Stimulated activated CD8-positive, alpha-beta memory T cell treated with anti-CD3 and anti-CD28 coated beads, Interleukin-7, amount 100 ng/mL, for 4 hours (primary cell): ENCODE results near the gene PRDX5.

Source experiments
- DNase-seq, 2 donors: peaks; one replicate each; pipeline ENCODE4 v3.0.0-alpha.2; 2020; ENCODE audit warnings: low read depth in 2 of 2

Gene PRDX5

GRCh38 chr11:64362339-64362738 is 44.4 kb downstream of the PRDX5 start:
- no peak for DNase-seq

- no peak for DNase-seq
Measured at GRCh38 chr11:64364435-64364834, 46.5 kb downstream of the PRDX5 start.

DNA sequence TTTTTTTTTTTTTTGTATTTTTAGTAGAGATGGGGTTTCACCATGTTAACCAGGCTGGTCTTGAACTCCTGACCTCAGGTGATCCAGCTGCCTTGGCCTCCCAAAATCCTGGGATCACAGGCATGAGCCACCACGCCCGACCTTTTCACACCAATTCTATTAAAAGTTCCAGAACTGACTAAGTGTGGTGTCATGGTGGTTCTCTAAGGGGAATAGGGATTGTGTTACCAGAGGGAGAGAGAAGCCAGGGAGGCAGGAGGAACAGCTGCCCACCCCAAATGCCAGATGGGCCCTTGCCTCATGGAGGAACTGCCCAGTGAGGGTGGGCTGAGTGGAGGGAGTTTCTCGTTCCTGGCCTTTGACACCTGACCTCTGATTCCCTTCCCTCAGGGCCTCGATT is 47.0 kb downstream of the PRDX5 start:
- DNase-seq: no peak

DNA sequence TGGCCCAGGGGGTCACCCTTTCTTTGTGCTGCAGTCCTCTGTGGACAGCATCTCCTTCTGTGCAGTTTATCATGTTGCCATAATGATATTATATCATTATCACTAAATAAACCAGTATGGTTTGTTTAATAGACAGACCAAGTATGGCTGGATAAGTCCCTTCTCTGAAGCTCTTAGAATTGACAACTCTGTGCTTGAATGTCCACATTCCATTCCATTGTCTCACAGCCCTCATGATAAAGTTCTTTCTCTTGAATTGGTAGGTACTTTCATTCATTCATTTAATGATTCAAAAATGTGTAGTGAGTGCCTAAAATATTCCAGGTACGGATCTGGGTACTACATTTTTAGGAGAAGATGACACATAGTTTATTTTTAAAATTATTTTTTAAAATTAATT is 48.8 kb downstream of the PRDX5 start:
- DNase-seq: no peak

DNA sequence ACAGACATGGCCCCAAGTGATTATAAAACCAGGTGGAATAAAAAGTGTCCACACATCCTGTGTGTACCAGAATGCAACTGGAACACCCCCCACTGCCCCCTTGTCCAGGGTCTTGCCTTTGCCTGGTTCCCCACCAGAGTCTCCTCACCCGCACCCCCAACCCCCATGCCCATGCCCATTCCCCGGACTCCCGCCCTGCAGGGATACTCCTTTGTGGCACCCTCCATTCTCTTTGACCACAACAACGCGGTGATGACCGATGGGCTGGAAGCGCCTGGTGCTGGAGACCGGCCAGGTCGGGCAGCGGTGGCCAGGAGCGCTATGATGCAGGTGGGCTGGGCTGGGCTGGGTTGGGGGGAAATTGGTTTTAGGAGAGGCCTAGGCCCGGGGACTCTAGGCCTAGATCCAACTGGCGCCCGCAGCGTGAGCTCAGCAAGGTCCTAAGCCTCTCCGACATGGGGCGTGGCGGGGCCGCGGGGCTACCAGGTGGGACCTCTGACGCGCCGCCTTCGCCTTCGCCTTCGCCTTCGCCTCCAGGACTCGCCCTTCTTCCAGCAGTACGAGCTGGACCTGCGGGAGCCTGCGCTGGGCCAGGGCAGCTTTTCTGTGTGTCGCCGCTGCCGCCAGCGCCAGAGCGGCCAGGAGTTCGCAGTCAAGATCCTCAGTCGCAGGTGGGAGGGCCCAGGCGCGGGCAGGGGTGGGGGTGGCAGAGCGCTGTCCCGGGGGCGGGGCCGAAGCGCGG is 50.2 kb downstream of the PRDX5 start:
- DNase-seq: no peak

- no peak for DNase-seq
Measured at GRCh38 chr11:64368673-64369074, 50.8 kb downstream of the PRDX5 start.

DNA sequence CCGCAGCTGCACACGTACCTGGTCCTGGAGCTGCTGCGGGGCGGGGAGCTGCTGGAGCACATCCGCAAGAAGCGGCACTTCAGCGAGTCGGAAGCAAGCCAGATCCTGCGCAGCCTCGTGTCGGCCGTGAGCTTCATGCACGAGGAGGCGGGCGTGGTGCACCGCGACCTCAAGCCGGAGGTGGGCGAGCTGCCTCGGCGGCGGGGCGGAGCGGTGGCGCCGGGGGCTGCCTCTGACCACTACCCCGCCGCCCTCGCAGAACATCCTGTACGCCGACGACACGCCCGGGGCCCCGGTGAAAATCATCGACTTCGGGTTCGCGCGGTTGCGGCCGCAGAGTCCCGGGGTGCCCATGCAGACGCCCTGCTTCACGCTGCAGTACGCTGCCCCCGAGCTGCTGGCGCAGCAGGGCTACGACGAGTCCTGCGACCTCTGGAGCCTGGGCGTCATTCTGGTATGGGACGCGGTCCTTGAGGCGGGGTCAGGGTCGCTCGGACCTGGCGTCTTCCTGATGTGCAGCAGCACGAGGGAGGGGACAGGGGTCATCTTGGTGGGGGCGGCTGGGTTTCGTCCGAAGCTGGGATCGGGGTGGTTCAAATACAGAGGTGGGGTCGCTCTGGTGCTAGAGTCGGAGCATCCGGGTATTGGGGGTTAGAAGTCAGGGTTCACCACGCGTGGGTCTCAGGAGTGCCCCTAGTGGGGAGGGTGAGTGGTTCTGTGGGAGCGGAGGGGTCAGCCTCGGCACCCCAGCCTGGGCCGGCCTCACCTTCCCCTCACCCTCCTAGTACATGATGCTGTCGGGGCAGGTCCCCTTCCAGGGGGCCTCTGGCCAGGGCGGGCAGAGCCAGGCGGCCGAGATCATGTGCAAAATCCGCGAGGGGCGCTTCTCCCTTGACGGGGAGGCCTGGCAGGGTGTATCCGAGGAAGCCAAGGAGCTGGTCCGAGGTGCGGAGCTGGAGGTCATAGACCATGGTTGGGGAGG is 51.8 kb downstream of the PRDX5 start:
- DNase-seq: no peak

- no peak for DNase-seq
Measured at GRCh38 chr11:64371201-64371600, 53.3 kb downstream of the PRDX5 start.
